ENCODE measurements around the gene KLF13.

DNA sequence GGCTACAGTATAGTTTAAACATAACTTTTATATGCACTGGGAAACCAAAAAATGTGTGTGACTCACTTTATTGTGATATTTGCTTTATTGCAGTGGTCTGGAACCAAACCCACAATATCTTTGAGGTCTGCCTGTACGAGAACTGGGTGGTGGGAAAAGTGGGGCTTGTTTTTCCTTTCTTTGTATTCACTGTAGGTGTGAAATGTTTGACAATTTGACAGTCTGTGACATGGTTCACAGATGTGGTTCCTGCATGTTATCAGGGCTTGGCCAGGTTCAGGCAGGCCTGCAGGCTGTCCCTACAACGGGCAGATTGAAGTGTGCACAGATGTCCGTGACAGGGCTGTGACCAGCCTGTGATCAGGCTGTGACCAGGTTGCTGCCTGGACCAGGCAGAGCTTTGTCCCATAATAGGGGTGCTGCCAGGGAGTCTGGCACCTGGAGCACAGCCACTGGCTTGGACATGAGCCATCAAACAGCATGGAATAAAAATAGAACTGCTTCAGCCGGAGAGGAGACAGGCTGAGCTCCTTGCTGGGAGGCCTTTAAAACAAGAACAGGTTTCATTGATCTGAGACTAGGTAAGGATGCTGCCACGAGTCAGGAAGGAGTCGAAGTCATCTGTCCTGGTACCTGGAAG, 61.0 kb downstream of the KLF13 start:
- TF ChIP-seq ZNF274 (IDR thresholded peaks at IDR 0.05; ENCODE audit: low read depth, low read length) (no peak), EZH2 (IDR thresholded peaks at IDR 0.05) (no peak), YY1 (IDR thresholded peaks at IDR 0.05; ENCODE audit: extremely low read depth, insufficient replicate concordance, low read depth, low read length) (no peak), FOSL1 (IDR thresholded peaks at IDR 0.05; ENCODE audit: low read depth) (no peak), RAD21 (IDR thresholded peaks at IDR 0.05; ENCODE audit: low read depth) (no peak), POLR2A (IDR thresholded peaks at IDR 0.05; ENCODE audit: borderline replicate concordance, extremely low read depth, insufficient read depth, insufficient read length) (no peak), POLR2AphosphoS5 (IDR thresholded peaks at IDR 0.05; ENCODE audit: low read depth, low read length) (no peak), SRF (IDR thresholded peaks at IDR 0.05; ENCODE audit: low read depth) (no peak), TCF7L2 (IDR thresholded peaks at IDR 0.05; ENCODE audit: borderline replicate concordance, extremely low read depth, insufficient read depth, insufficient read length) (no peak), EZH2phosphoT487 (IDR thresholded peaks at IDR 0.05; ENCODE audit: borderline replicate concordance) (no peak)
- TF ChIP-seq, protein P1, sequence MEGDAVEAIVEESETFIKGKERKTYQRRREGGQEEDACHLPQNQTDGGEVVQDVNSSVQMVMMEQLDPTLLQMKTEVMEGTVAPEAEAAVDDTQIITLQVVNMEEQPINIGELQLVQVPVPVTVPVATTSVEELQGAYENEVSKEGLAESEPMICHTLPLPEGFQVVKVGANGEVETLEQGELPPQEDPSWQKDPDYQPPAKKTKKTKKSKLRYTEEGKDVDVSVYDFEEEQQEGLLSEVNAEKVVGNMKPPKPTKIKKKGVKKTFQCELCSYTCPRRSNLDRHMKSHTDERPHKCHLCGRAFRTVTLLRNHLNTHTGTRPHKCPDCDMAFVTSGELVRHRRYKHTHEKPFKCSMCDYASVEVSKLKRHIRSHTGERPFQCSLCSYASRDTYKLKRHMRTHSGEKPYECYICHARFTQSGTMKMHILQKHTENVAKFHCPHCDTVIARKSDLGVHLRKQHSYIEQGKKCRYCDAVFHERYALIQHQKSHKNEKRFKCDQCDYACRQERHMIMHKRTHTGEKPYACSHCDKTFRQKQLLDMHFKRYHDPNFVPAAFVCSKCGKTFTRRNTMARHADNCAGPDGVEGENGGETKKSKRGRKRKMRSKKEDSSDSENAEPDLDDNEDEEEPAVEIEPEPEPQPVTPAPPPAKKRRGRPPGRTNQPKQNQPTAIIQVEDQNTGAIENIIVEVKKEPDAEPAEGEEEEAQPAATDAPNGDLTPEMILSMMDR (IDR thresholded peaks at IDR 0.05 in 2 of 3, conservative IDR thresholded peaks at IDR 0.05 in 1 of 3; ENCODE audit: borderline replicate concordance in 1 of 3, insufficient read depth in 1 of 3, low read depth in 2 of 3, low read length in 2 of 3) = no peak
- TF ChIP-seq, protein P2, sequence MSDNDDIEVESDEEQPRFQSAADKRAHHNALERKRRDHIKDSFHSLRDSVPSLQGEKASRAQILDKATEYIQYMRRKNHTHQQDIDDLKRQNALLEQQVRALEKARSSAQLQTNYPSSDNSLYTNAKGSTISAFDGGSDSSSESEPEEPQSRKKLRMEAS (IDR thresholded peaks at IDR 0.05) = no peak
- TF ChIP-seq, protein P3, sequence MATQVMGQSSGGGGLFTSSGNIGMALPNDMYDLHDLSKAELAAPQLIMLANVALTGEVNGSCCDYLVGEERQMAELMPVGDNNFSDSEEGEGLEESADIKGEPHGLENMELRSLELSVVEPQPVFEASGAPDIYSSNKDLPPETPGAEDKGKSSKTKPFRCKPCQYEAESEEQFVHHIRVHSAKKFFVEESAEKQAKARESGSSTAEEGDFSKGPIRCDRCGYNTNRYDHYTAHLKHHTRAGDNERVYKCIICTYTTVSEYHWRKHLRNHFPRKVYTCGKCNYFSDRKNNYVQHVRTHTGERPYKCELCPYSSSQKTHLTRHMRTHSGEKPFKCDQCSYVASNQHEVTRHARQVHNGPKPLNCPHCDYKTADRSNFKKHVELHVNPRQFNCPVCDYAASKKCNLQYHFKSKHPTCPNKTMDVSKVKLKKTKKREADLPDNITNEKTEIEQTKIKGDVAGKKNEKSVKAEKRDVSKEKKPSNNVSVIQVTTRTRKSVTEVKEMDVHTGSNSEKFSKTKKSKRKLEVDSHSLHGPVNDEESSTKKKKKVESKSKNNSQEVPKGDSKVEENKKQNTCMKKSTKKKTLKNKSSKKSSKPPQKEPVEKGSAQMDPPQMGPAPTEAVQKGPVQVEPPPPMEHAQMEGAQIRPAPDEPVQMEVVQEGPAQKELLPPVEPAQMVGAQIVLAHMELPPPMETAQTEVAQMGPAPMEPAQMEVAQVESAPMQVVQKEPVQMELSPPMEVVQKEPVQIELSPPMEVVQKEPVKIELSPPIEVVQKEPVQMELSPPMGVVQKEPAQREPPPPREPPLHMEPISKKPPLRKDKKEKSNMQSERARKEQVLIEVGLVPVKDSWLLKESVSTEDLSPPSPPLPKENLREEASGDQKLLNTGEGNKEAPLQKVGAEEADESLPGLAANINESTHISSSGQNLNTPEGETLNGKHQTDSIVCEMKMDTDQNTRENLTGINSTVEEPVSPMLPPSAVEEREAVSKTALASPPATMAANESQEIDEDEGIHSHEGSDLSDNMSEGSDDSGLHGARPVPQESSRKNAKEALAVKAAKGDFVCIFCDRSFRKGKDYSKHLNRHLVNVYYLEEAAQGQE (IDR thresholded peaks at IDR 0.05; ENCODE audit: low read depth) = no peak

All from HCT116 (cell line).